HG02870 (cell line): ENCODE data around the gene QDPR.
A peak's percentile ranks its signal among the peaks of the same experiment; 100 is the strongest.
"Not testable (repeated sequence)": the region's sequence is repeated elsewhere in the genome, so short reads cannot be mapped to it uniquely, and the experiment has no call there.

Experiments
- ATAC-seq: cut with Tn5 transposase; IDR thresholded peaks from one replicate; pipeline ENCODE4 v1.9.1; 2021; ENCODE audit warnings: mild to moderate bottlenecking, moderate library complexity; ENCODE audit not compliant: unreplicated experiment

QDPR gene

DNA sequence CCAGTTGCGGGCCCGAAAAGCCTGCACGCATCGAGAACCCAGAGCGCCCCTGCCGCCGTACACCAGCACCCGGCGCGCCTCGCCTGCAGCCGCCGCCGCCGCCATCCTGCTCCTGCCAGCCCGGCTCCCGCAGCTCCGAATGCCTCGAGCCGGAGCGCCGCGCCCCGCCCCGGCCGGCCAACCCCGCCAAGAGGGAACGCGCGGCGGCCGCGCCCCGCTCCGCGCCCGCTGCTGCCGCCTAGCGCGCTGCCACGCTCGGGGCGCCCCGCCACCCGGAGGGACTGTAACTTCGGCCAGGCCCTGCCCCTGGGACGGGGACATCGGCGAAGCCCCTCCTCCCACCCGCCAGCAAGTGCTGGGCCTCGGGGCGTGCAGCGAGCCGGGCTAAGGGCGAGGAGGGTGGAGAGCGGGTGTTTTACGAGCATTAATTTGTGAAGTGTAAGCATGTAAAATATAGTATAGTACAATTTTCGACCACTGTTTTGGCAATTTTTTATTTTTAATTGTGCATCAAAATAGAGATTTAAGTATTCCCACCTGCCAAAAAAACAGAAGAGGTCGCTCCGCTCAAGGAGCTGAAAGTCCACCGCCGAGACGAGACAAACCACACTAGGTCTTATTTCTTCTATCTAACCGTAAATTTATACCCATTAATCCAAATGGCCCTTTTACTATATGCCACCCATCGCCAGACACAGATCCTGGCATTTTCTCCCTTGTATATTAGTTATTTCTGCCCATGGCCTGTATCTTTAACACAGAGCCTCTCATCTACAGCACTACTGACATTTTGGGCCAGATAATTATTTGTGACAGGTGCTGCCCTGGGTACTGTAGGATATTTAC lies at the start of gene QDPR:
Gene QDPR, minus strand, starts transcription at position 141 of the 846 bp plus-strand sequence. Its CDS starts 36 bp downstream, at position 105.
- ATAC-seq: peak; percentile 94

DNA sequence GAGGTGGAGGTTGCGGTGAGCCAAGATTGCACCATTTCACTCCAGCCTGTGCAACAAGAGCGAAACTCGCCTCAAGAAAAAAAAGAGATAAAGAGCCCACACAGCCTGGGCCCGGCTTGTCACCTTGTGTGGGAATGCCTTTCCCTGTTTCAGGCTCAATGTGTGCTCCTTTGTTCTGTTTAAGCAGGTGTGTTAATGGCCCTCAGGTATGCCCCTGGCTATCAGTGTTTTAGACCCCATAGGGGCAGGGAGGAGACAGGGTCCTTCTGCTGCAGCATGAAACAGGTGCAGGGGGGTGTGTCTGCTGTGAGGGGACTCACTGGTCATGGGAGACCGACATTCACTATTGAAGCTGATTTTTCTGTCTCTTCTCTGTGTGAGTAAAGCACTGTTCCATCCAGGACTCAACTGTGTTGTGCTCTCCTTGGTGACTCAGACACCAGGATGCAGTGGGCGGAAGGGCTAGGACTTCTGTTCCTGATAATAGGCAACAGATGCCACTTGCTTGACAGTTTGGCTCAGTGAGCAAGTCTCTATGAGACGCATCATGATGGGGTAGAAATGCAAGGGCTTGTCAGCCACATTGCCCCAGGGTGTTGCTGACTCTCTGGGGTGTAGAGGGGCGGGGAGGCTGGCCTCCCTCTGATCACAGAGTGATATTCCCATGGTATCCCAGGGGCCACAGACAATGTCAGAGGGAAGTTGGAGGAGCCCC lies 49.5 kb upstream of the QDPR start:
- no peak for ATAC-seq

DNA sequence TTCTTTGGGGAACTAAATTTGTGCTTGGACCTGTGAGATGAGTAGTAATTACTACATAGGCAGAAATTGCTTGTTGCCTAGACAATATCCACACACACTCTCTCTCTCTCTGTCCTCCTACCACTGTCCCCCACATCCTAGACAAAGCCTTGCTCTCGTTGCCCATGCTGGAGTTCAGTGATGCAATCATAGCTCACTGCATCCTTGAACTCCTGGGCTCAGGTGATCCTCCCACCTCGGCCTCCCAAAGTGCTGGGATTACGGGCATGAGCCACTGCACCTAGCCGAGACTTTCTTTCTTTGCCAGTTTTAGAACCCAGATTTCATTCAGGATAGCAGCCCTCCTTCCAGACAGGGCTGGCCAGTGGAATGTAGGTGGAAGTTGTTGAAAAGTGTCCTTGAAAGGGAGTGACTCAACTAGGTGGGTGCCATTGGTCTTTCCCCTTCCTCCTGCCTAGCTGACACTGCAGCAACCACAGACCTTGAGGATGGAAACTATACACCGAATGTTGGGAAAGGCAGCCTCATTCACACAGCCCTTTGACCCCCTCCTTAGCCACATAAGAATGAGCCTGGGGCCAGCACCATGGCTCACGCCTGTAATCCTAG lies 48.3 kb upstream of the QDPR start:
- ATAC-seq: no peak

DNA sequence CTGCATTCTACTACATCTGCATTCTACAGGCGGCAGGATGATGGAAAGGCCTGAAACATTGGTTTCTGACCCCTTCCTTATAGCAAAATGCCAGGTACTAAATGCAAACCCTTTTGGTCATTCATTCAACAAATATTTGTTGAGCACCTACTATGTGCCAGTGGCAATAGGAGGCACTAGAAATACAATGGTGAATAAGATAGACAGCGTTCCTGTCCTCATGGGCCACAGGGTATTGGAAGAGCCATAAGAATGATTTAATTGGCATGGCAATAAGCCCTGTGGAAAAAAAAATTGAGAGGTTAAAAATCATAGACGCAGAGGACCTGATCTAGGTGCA lies 47.8 kb upstream of the QDPR start:
- ATAC-seq: no peak

DNA sequence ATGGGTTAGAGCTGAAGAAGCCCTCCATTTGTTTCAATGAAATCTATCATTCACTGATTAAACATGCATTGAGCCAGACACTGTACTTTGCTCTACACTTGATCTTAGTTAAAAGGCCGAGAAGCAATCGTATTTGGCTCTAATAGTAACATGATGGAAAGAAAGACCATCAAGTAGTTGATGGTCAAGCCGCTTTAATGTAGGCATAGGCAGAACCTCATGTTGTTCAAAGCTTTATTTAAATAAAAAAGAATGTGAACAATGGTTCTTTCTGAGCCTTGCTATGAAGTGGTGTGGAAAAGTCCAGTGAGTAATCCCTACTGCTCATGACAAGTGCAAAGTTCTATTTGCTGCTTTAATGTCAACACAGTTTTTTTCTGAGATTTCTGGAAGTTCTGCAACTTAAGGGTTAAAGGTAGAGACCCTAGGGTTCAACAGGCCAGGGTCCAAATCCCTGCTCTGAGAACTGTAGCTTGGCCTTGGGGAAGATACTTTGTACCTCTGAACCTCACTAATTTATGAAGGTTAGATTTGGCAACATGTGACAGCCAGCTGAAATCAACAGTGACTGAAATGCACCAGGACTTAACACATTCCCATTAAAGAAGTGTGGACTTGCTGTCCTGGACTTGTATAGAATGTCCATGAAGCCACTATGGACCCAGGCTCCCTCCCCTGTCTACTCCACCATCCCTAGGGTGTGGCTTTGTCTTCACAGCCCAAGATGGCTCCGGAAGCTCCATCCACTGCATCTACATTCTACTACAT lies 47.2 kb upstream of the QDPR start:
- no peak for ATAC-seq

DNA sequence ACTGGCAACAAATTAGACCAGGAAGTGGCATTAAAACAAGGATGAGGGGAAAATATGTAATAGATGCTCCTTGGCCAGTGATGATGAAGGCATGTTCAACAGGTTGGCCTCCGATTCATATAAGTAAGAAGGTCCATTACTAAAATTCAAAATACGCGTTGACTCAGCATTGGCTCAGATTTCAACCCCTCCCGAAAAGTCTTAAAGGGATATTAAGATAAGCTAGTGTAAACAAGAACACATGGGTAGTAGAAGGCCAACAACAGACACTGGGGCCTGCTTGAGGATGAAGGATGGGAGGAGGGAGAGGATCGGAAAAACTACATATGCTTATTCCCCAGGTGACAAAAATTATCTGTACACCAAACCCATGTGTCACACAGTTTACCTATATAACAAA lies 46.0 kb upstream of the QDPR start:
- no peak for ATAC-seq

DNA sequence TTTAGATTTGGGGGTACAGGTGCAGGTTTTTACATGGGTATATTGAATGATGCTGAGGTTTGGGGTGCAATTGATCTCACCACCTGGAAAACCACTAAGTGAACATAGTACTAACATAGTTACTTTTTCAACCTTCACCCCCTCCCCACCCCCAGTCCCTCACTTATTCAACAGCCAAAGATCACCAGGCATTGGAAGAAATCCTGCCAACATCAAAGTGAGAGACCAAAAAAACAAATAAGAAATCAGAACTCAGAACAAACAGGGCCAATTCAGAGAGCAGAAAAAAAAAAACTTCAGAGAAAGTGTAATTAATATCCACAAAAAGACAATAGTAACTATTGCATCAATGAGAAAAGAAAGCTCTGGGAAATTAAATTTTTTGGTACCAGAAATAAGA lies 44.6 kb upstream of the QDPR start:
- ATAC-seq: no peak

DNA sequence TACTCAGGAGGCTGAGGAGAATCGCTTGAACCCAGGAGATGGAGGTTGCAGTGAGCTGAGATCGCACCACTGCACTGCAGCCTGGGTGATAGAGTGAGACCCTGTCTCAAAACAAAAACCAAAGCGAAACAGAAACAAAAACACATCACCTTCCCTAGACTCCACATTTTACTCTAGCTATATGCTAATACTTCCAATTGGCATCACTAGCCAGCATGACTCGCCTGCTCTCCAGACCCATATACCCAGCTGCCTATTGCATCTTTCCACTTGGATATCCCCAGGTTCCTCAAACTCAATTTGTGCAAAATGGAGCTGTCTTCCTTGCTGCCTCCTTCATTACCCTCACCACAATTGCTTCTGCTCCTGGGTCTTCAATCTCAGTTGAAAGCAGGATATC lies 42.7 kb upstream of the QDPR start:
- no peak for ATAC-seq

DNA sequence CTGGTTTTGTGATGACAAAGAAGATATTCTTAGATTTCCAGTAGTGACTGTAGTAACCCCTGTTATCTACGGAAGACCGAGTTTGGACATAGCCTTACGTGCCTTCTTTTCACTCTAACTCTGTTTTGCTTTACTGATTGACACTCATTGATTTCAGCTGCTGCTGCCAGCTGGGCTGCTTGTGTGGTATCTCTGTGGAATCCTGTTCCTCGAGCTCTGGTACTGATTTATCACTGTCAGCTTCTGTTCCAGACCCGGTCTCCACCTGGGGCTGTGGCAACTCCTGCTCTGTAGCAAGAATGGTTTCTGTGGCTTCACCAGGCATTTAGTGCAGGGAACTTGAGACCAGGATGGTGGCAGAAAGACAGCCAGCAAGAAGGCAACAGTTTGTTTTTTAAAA lies 40.5 kb upstream of the QDPR start:
- no peak for ATAC-seq

DNA sequence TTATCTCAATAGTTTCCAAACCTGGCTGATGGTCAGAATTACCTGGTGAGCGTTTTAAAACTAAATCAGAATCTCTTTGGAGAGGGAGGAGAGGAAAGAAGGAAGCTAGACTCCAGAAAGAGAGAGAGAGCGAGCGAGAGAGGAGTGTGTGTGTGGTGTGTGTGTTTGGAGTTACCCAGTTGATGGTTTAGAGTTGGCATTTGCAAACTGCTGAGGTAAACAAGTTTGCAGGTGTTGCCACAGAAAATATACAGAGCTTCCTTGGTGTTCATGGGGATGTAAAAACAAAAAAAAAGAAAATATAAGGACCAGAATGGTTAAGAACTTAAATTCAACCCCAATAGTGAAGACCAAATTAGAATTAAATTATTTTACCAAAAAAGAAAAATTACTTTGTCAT lies 38.7 kb upstream of the QDPR start:
- ATAC-seq: no peak

DNA sequence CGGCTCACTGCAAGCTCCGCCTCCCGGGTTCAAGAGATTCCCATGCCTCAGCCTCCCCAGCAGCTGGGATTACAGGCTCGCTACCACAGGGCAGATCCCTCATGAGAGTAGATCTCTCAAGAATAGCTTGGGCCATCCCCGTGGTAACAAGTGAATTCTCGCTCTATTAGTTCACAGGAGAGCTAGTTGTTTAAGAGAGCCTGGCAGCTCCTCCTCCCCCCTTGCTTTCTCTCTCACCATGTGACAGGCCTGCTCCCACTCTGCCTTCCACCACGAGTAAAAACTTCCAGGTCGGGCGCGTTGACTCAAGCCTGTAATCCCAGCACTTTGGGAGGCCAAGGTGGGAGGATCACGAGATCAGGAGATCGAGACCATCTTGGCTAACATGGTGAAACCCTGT lies 34.8 kb upstream of the QDPR start:
- no peak for ATAC-seq

DNA sequence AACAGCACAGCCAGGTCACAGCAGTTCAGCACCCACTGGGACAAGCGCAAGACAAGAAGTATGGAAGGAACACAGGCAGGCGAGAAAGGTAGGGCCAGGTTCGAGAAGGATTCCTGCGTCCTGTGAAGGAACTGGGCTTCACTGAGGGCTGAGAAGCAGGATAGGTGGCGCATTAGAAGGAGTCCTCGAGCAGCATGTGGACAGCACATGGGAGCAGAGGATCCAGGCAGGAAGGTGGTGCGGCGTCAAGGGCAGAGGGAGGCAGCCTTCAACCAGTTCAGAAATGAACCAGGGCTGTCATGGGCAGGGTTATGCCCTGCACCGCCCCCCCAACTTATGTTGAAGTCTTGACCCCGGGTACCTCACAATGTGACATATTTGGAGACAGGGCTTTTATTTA lies 34.3 kb upstream of the QDPR start:
- ATAC-seq: no peak

DNA sequence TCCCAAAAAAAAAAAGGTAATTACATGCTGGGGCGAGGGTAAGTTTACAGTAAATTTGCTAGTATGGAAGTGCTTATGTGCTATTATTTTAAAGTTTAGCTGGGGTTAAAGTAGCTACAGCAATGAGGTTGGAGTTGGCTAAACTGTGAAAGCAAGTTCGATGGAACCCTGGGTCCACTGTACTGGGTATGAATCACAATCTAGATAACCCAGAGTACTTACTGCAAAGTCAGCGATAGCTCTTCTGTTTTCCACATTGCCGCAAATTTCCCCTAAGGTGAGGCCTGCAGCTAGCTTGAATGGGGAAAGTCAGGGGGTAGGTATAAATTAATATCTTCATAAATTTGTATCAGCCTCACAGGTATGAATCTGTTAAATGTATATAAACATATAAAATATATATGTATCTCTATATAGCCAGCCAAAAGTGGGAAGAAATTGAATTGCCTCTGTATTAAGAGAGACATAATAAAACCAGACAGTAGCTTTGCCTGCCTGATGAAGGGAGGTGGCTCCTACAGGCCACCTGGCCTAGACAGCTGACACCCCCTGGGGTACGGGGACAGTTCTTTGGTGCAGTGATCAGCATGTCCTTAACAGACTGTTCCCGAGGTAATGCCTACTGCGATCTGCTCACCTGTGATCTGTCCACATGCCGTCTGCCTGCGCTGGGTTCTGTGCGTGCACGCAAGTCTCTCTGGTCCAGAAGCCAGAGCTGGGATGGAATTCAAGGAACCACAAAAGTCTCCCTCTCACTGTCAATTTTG lies 33.7 kb upstream of the QDPR start:
- ATAC-seq: no peak

DNA sequence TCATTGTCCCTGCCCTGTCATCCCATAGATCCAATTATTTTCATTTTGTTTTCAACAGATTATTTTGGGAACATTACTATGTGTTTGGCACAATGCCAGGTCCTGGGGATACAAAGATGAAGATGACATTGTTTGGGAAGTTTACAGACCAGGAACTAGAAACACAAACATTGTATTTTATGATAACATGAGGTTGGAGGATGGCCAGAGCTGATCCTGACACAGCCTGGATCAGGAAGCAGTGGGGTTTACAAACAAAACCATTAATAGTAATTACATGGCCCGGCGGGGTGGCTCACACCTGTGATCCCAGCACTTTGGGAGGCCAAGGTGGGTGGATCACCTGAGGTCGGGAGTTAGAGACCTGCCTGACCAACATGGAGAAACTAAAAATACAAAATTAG lies 32.9 kb upstream of the QDPR start:
- ATAC-seq: no peak

DNA sequence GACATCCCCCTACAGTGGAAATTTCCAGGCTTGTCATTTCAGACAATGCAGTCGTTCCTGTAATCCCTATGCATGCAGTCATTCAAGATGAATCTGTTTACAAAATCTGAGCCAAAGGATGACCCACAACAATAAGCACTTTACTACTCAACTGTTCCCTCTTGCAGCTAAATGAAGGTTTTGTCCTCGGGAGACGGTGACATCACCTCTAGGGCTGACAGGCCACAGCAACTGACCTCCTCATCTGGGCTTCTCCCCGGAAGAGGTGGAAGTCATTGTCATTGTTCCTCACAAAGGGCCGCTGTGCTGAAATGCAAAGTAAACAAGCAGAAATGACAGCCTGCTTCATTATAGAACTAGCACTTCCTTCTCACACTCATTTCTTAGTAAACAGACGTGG lies 32.3 kb upstream of the QDPR start:
- ATAC-seq: no peak

DNA sequence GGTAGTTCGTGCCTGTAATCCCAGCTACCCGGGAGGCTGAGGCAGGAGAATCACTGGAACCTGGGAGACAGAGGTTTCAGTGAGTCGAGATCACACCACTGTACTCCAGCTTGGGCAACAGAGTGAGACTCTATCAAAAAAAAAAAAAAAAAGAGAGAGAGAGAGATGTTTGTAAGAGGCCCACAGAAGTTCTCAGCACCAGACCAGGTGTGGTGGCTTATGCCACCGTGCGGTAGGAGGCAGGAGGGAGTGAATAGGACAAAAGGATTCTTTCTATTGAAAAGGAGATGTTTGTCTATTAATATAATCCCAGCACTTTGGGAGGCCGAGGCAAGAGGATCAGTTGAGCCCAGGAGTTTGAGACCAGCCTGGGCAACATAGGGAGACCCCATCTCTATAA lies 25.2 kb upstream of the QDPR start:
- not testable (repeated sequence) for ATAC-seq

DNA sequence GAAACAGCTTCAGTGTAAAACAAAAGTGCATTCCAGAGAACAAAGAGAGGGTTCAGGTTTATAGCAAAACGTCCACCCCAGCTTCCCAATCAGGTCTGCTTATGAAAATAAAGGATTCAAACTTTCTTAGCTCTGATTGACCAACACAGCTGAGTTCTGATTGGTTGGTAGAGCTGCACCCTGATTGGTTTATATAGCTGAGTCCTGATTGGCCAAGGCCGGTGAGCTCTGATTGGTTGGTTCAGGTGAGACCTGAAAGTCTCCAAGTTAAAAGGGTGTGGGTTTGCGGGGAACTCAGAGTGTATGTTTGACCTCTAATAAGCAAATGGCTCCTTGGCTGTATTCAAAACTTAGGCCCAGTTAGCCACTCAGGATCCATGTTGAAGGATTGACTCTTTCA lies 24.0 kb upstream of the QDPR start:
- ATAC-seq: peak; percentile 48

DNA sequence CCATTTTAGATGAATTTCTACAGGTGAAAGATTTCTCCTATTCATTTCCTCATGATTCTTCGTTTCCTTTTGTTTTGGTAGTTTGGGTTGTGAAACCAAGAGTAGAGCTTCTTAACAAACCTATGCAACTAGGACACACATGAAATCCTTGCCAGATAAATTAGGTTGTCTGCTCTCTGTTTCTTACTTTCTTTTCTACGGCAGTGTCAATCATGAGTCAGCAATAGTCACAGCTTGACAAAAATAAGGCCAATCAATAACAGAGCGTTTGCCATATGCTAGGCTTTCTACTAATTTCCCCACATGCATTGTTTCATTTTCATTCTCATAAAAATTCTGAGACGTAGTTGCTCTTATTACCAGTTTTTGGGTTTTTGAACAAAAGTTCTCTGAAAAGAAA lies 23.4 kb upstream of the QDPR start:
- ATAC-seq: no peak

DNA sequence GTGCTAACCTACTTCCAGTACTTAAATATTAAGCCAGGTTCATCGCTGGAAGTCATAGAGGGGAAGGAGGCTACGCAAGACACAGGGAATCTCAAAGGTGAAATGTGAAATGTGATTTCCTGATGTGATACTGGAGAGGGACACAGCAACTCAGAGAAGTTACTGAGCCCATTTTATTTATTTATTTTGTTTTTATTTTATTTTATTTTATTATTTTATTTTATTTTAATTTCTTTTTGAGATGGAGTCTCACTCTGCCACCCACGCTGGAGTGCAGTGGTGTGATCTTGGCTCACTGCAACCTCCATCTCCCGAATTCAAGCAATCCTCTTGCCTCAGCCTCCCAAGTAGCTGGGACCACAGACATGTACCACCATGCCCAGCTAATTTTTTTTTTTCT lies 22.8 kb upstream of the QDPR start:
- no peak for ATAC-seq

DNA sequence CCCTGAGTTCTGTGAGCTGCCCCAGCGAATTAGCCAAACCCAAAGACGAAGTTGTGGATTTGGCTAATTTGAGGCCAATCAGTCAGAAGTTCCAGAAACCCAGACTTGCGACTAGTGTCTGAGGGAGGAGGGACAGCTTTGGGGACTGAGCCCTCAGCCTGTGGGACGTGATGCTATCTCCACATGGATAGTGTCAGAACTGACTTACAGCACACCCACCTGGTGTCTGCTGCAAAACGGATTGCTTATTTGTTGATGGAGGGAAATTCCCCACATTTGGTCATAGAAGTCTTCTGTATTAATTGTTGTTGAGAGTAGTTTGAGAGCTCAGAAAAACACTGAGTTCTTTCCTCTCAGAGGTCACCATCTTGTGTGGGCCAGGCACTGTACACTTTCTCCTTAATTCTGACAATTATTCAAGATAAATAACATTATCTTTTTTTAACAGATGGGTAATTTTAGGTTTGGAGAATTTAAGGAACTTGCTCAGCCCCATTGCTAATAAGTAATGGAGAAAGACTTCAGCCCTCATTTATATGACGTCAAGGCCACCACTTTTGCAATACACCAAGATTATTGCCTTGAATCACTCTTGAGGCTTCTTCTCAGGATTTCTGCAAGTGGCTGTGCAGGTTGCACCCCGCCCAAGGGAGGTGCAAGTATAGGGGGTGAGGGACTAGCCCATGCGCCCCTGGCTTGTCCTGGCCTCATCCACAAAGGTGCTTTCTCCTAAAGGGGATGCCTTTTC lies 19.8 kb upstream of the QDPR start:
- no peak for ATAC-seq
